Measurements from ENCODE around the gene SRSF8. TPM values are rescaled to one million over a fixed set of nuclear protein-coding genes. Genes with fewer than 3 reads are reported as not detected.

The SRSF8 gene
- total and polyA plus RNA-seq, 2 donors (not counting 1 experiment from before 2014, with no cell fraction given) = 16.3 to 31.5 TPM

- TF ChIP-seq CTCF (conservative IDR thresholded peaks at IDR 0.05 in 1 of 2, IDR thresholded peaks at IDR 0.05 in 1 of 2; ENCODE audit: low read depth in 1 of 2, low read length in 2 of 2) (no peak), EZH2 (IDR thresholded peaks at IDR 0.05; ENCODE audit: low read length, missing control alignments) (no peak)
- Histone ChIP-seq H3K79me2 (ENCODE audit: control insufficient read depth, insufficient read depth, low read length) (no peaks in the 10 kb centered on the region), H4K20me1 (ENCODE audit: control insufficient read depth, extremely low read depth, insufficient read depth, low read length) (no peaks in the 10 kb centered on the region), H3K4me3 (replicated peaks in 1 of 4; ENCODE audit: control extremely low read depth in 1 of 4, insufficient read depth in 1 of 4, low read depth in 3 of 4, low read length in 4 of 4) (no peak overlapping the region), H3K36me3 (ENCODE audit: control insufficient read depth, insufficient read depth, low read length) (no peaks in the 10 kb centered on the region), H3K4me1 (ENCODE audit: control insufficient read depth, extremely low read depth, insufficient read depth, low read length) (no peaks in the 10 kb centered on the region), H3K27ac (ENCODE audit: insufficient read depth, low read length) (no peak overlapping the region), H2AFZ (ENCODE audit: low read length) (no peak overlapping the region), H3K9ac (ENCODE audit: insufficient read depth, low read length) (no peak overlapping the region), H3K27me3 (ENCODE audit: control insufficient read depth, insufficient read depth, low read length) (peaks cover 7% of the 10 kb centered on the region), H3K4me2 (ENCODE audit: extremely low read depth, insufficient read depth, low read length) (no peak overlapping the region), H3K9me3 (ENCODE audit: control insufficient read depth, insufficient read depth, low read depth, low read length) (no peaks in the 10 kb centered on the region)
- DNase-seq (ENCODE audit: low read depth in 2 of 2) = no peak
Measured at GRCh38 chr11:95050595-95051202, 16.0 kb upstream of the SRSF8 start.

- DNase-seq (ENCODE audit: low read depth in 2 of 2) = no peak
- no peak overlapping the region for H3K4me2 ChIP-seq (ENCODE audit: extremely low read depth, insufficient read depth, low read length)
- H3K9ac ChIP-seq (ENCODE audit: insufficient read depth, low read length) = no peak overlapping the region
- no peaks in the 10 kb centered on the region for H3K27me3 ChIP-seq (ENCODE audit: control insufficient read depth, insufficient read depth, low read length)
- no peak overlapping the region for H3K27ac ChIP-seq (ENCODE audit: insufficient read depth, low read length)
- no peak overlapping the region for H2AFZ ChIP-seq (ENCODE audit: low read length)
- no peaks in the 10 kb centered on the region for H3K4me1 ChIP-seq (ENCODE audit: control insufficient read depth, extremely low read depth, insufficient read depth, low read length)
- H3K79me2 ChIP-seq (ENCODE audit: control insufficient read depth, insufficient read depth, low read length) = no peaks in the 10 kb centered on the region
- H3K9me3 ChIP-seq (ENCODE audit: control insufficient read depth, insufficient read depth, low read depth, low read length) = no peaks in the 10 kb centered on the region
- H3K4me3 ChIP-seq (replicated peaks in 1 of 4; ENCODE audit: control extremely low read depth in 1 of 4, insufficient read depth in 1 of 4, low read depth in 3 of 4, low read length in 4 of 4) = no peak overlapping the region
- no peaks in the 10 kb centered on the region for H3K36me3 ChIP-seq (ENCODE audit: control insufficient read depth, insufficient read depth, low read length)
- TF ChIP-seq EZH2 (IDR thresholded peaks at IDR 0.05; ENCODE audit: low read length, missing control alignments) (no peak), CTCF (conservative IDR thresholded peaks at IDR 0.05 in 1 of 2, IDR thresholded peaks at IDR 0.05 in 1 of 2; ENCODE audit: low read depth in 1 of 2, low read length in 2 of 2) (no peak)
- no peaks in the 10 kb centered on the region for H4K20me1 ChIP-seq (ENCODE audit: control insufficient read depth, extremely low read depth, insufficient read depth, low read length)
Measured at GRCh38 chr11:95054356-95054755, 12.4 kb upstream of the SRSF8 start.

GRCh38 chr11:95055283-95055897 is 11.3 kb upstream of the SRSF8 start:
- TF ChIP-seq CTCF (conservative IDR thresholded peaks at IDR 0.05 in 1 of 2, IDR thresholded peaks at IDR 0.05 in 1 of 2; ENCODE audit: low read depth in 1 of 2, low read length in 2 of 2) (no peak), EZH2 (IDR thresholded peaks at IDR 0.05; ENCODE audit: low read length, missing control alignments) (no peak)
- H3K9me3 ChIP-seq (ENCODE audit: control insufficient read depth, insufficient read depth, low read depth, low read length) = no peaks in the 10 kb centered on the region
- H3K4me1 ChIP-seq (ENCODE audit: control insufficient read depth, extremely low read depth, insufficient read depth, low read length) = no peaks in the 10 kb centered on the region
- DNase-seq (ENCODE audit: low read depth in 2 of 2) = no peak
- H3K27ac ChIP-seq (ENCODE audit: insufficient read depth, low read length) = no peak overlapping the region
- no peaks in the 10 kb centered on the region for H4K20me1 ChIP-seq (ENCODE audit: control insufficient read depth, extremely low read depth, insufficient read depth, low read length)
- no peaks in the 10 kb centered on the region for H3K79me2 ChIP-seq (ENCODE audit: control insufficient read depth, insufficient read depth, low read length)
- H3K4me2 ChIP-seq (ENCODE audit: extremely low read depth, insufficient read depth, low read length) = no peak overlapping the region
- H2AFZ ChIP-seq (ENCODE audit: low read length) = no peak overlapping the region
- peaks cover 3% of the 10 kb centered on the region for H3K27me3 ChIP-seq (ENCODE audit: control insufficient read depth, insufficient read depth, low read length)
- no peak overlapping the region for H3K4me3 ChIP-seq (replicated peaks in 1 of 4; ENCODE audit: control extremely low read depth in 1 of 4, insufficient read depth in 1 of 4, low read depth in 3 of 4, low read length in 4 of 4)
- H3K9ac ChIP-seq (ENCODE audit: insufficient read depth, low read length) = no peak overlapping the region
- H3K36me3 ChIP-seq (ENCODE audit: control insufficient read depth, insufficient read depth, low read length) = no peaks in the 10 kb centered on the region
